HepG2 (cell line): ENCODE measurements around the gene CPXM2. TPM values are rescaled to one million over a fixed set of nuclear protein-coding genes. Genes with fewer than 3 reads are reported as not detected.
A peak's percentile ranks its signal among the peaks of the same experiment; 100 is the strongest.

ENCODE experiments used
- ATAC-seq: fragments of 200-7000 bp; cut with Tn5 transposase; 3 replicates; pipeline ENCODE4 v1.9.1; 2020; ENCODE audit warnings: mild to moderate bottlenecking, moderate library complexity
- BruUV-seq: library from RNA; stranded (reverse); fragments of 400-500 nt; replicated peaks from 2 replicates; lab custom pipeline; 2021; lab: Mats Ljungman, UMichigan
- CTCF ChIA-PET: fragments of 300-600 bp; formaldehyde crosslinking; extraction: SDS; loops from one replicate; lab custom pipeline; 2021; ENCODE audit warnings: low total read pairs, inconsistent platforms, low intra/inter-chr PET ratio; lab: Yijun Ruan, JAX
- POLR2A ChIA-PET: fragments of 350-600 bp; sonication (Branson Sonifier 250); formaldehyde crosslinking; loops from one replicate; lab custom pipeline; 2020; ENCODE audit warnings: antibody characterized with exemption, inconsistent platforms; lab: Yijun Ruan, JAX
- DNase-seq: peaks from one replicate; pipeline ENCODE4 v3.0.0-alpha.2; 2015; ENCODE audit warnings: low spot score
- FAIRE-seq: peaks from 3 replicates; lab custom pipeline; 2011; peaks lifted over from hg19 to GRCh38; lab: Jason Lieb, UNC
- H2AFZ ChIP-seq: one replicate; pipeline ENCODE4 v1.6.1; 2011; ENCODE audit warnings: low read length, inconsistent platforms
- H3K27ac ChIP-seq: fragments of 300-600 bp; 3 replicates; pipeline ENCODE4 v1.8.0; 2011; ENCODE audit warnings: mixed run types, mild to moderate bottlenecking, mixed read lengths, low read length, inconsistent platforms; ENCODE audit not compliant: insufficient read depth; ENCODE audit errors: extremely low read length
- H3K27me3 ChIP-seq, 2 experiments: fragments of 200-600 bp in 1 of 2; 2 replicates in 1 of 2; 3 replicates in 1 of 2; pipeline versions ENCODE4 v1.6.0 to v1.8.0; 2011; ENCODE audit warnings: low read length in 2 of 2, mild to moderate bottlenecking in 2 of 2, moderate library complexity in 2 of 2, inconsistent platforms in 1 of 2; ENCODE audit not compliant: insufficient read depth in 2 of 2, control insufficient read depth in 1 of 2
- H3K36me3 ChIP-seq, 2 experiments: fragments of 200-600 bp in 1 of 2; replicated peaks in 1 of 2; 2 replicates in 1 of 2; 3 replicates in 1 of 2; pipeline versions ENCODE4 v1.5.1 to v1.8.0; 2011; ENCODE audit warnings: low read length in 2 of 2, inconsistent platforms in 1 of 2; ENCODE audit not compliant: insufficient read depth in 2 of 2, control insufficient read depth in 1 of 2
- H3K4me1 ChIP-seq: 2 replicates; pipeline ENCODE4 v1.5.1; 2012; ENCODE audit warnings: low read length, inconsistent platforms; ENCODE audit not compliant: insufficient read depth
- H3K4me2 ChIP-seq: 2 replicates; pipeline ENCODE4 v1.6.0; 2011; ENCODE audit warnings: low read depth, low read length, inconsistent platforms
- H3K4me3 ChIP-seq, 3 experiments: fragments of 200-600 bp in 1 of 3; sonication (generic), shearing (Covaris generic) in 1 of 3; replicated peaks in 1 of 3; 2 replicates each; pipeline ENCODE4 v1.5.1; 2011 to 2016; ENCODE audit warnings: low read length in 3 of 3, inconsistent platforms in 2 of 3, low read depth in 2 of 3, mild to moderate bottlenecking in 2 of 3, control low read depth in 1 of 3, mixed read lengths in 1 of 3; ENCODE audit not compliant: insufficient read depth in 1 of 3
- H3K79me2 ChIP-seq: one replicate; pipeline ENCODE4 v1.6.1; 2011; ENCODE audit warnings: low read length, inconsistent platforms; ENCODE audit not compliant: insufficient read depth
- H3K9ac ChIP-seq: 2 replicates; pipeline ENCODE4 v1.6.0; 2011; ENCODE audit warnings: mild to moderate bottlenecking, low read depth, low read length, inconsistent platforms; ENCODE audit not compliant: insufficient read depth
- H3K9me3 ChIP-seq: 2 replicates; pipeline ENCODE4 v1.5.1; 2012; ENCODE audit warnings: mild to moderate bottlenecking, low read length
- H4K20me1 ChIP-seq: 2 replicates; pipeline ENCODE4 v1.6.0; 2011; ENCODE audit warnings: inconsistent platforms, mild to moderate bottlenecking, low read length, moderate library complexity; ENCODE audit not compliant: insufficient read depth
- ARID5B ChIP-seq: IDR thresholded peaks from 2 replicates; pipeline ENCODE4 v1.4.0; 2020; ENCODE audit warnings: mild to moderate bottlenecking, missing genetic modification reagents
- FOXP1 ChIP-seq, 2 experiments: fragments of 450-650 bp in 1 of 2; IDR thresholded peaks; 2 replicates each; pipeline ENCODE4 v1.6.1; 2017 to 2018; ENCODE audit warnings: antibody characterized with exemption in 1 of 2
- HNF1B ChIP-seq: sonication (generic); formaldehyde crosslinking; IDR thresholded peaks from 2 replicates; pipeline ENCODE4 v1.5.1; 2020; ENCODE audit warnings: mild to moderate bottlenecking, moderate library complexity, missing genetic modification reagents
- HOXA3 ChIP-seq: sonication (generic); formaldehyde crosslinking; IDR thresholded peaks from 2 replicates; pipeline ENCODE4 v1.5.0; 2020; ENCODE audit warnings: missing genetic modification reagents
- KAT2B ChIP-seq: fragments of 150-350 bp; IDR thresholded peaks from 2 replicates; pipeline ENCODE4 v1.6.1; 2014; ENCODE audit warnings: low read depth, low read length, borderline replicate concordance
- MEIS1 ChIP-seq: sonication (generic); formaldehyde crosslinking; IDR thresholded peaks from 2 replicates; pipeline ENCODE4 v1.9.0; 2021; ENCODE audit warnings: mild to moderate bottlenecking, missing genetic modification reagents, moderate library complexity, borderline replicate concordance
- WIZ ChIP-seq: sonication (generic); formaldehyde crosslinking; IDR thresholded peaks from 2 replicates; pipeline ENCODE4 v1.5.1; 2020; ENCODE audit warnings: mild to moderate bottlenecking, missing genetic modification reagents
- ZNF121 ChIP-seq: sonication (generic); formaldehyde crosslinking; IDR thresholded peaks from 2 replicates; pipeline ENCODE4 v1.5.0; 2020; ENCODE audit warnings: mild to moderate bottlenecking, missing genetic modification reagents
- ZNF337 ChIP-seq: sonication (generic); formaldehyde crosslinking; IDR thresholded peaks from 2 replicates; pipeline ENCODE4 v1.5.1; 2020; ENCODE audit warnings: missing genetic modification reagents, low read depth, mild to moderate bottlenecking, borderline replicate concordance
- ZNF576 ChIP-seq: sonication (generic); formaldehyde crosslinking; IDR thresholded peaks from 2 replicates; pipeline ENCODE4 v1.4.0; 2020; ENCODE audit warnings: mild to moderate bottlenecking, missing genetic modification reagents
- ZNF784 ChIP-seq: sonication (generic); formaldehyde crosslinking; IDR thresholded peaks from 2 replicates; pipeline ENCODE4 v1.5.1; 2020; ENCODE audit warnings: missing genetic modification reagents, mild to moderate bottlenecking, borderline replicate concordance
- WGBS: methylation state at CpG from one replicate; pipeline ENCODE4 v1.1.6; 2017; ENCODE audit warnings: low lambda C conversion rate; 5-methylcytosine and 5-hydroxymethylcytosine counted together
- in situ Hi-C: cut with HindIII; loops from 2 replicates; pipeline ENCODE4 v1.10.0; 2017; ENCODE audit warnings: low pct_unique_long_range_greater_than_20kb; ENCODE audit not compliant: extremely low pct_ligation_motif_present
- intact Hi-C: fragments of 100-400 bp; cut with micrococcal nuclease; formaldehyde crosslinking; loops from one replicate; pipeline ENCODE4 v1.10.0; 2022; ENCODE audit not compliant: unreplicated experiment
- polyA plus RNA-seq, 8 experiments: library from polyadenylated mRNA; depleted of rRNA in 3 of 8; stranded (reverse) in 7 of 8; unstranded in 1 of 8; fragments of >200 nt; fragmentation: Illumina TruSeq in 4 of 8; extraction: Trizol in 4 of 8; gene quantifications; 2 replicates each; pipeline versions ENCODE4 v1.2.1 to v1.2.3, GENCODE V29; 2011 to 2016; ENCODE audit warnings: low read depth in 4 of 8, missing spikeins in 1 of 8, mixed read lengths in 1 of 8; ENCODE audit not compliant: insufficient read depth in 1 of 8
- total RNA-seq, 5 experiments: library from RNA; depleted of rRNA; stranded (reverse); fragments of >200 nt; fragmentation: Illumina TruSeq; extraction: Trizol; gene quantifications; 2 replicates each; pipeline ENCODE4 v1.2.3, GENCODE V29; 2016; ENCODE audit warnings: low read depth in 1 of 5

CPXM2 gene
- total and polyA plus RNA-seq, 2 of the 13 experiments (the other 11 are each of a cell fraction or from before 2014, with no cell fraction given), result 0.03 TPM; not detected in 1

- H3K4me1 ChIP-seq, result no peaks in the 10 kb centered on the region
- 3% methylated on average over 2 of the region's 2 CpGs for WGBS
- H3K9ac ChIP-seq, result no peak overlapping the region
- ATAC-seq, result no peak
- no peak overlapping the region for H3K4me2 ChIP-seq
- ChIA-PET CTCF (no interaction called here), POLR2A (no interaction called here)
- in situ Hi-C loops, result no loop called here
- no peak overlapping the region for H2AFZ ChIP-seq
- no peak overlapping the region for H3K4me3 ChIP-seq
- BruUV-seq, result no TSS peak
- TF ChIP-seq HOXA3, result no peak
- TF ChIP-seq FOXP1 (IDR thresholded peaks at IDR 0.05), result peak; percentile 50; the same call in 1 of the 2 replicates
- no peak for TF ChIP-seq FOXP1 (CRISPR knock-in tag; IDR thresholded peaks at IDR 0.05)
- no peaks in the 10 kb centered on the region for H4K20me1 ChIP-seq
- intact Hi-C loops, result no loop called here
- FAIRE-seq, result no peak
- DNase-seq, result no peak
- H3K27ac ChIP-seq, result no peak overlapping the region
- H3K27me3 ChIP-seq, result no peaks in the 10 kb centered on the region
- no peaks in the 10 kb centered on the region for H3K9me3 ChIP-seq
- no peaks in the 10 kb centered on the region for H3K36me3 ChIP-seq
- no peaks in the 10 kb centered on the region for H3K79me2 ChIP-seq
Observed at GRCh38 chr10:123808286-123808685, 83.3 kb downstream of the CPXM2 start.

GRCh38 chr10:123807444-123808035, 84.1 kb downstream of the CPXM2 start:
- Histone ChIP-seq H3K4me3 (no peak overlapping the region), H3K36me3 (no peaks in the 10 kb centered on the region), H2AFZ (no peak overlapping the region), H3K9ac (no peak overlapping the region), H3K4me2 (no peak overlapping the region), H3K79me2 (no peaks in the 10 kb centered on the region), H3K27ac (no peak overlapping the region), H3K27me3 (no peaks in the 10 kb centered on the region), H3K4me1 (no peaks in the 10 kb centered on the region), H4K20me1 (no peaks in the 10 kb centered on the region), H3K9me3 (no peaks in the 10 kb centered on the region)
- ChIA-PET POLR2A (no interaction called here), CTCF (no interaction called here)
- in situ Hi-C loops (no loop called here), intact Hi-C loops (no loop called here)
- 10% methylated on average over 5 of the region's 5 CpGs for WGBS
- no peak for DNase-seq
- FAIRE-seq, result no peak
- BruUV-seq, result no TSS peak
- ATAC-seq, result no peak
- TF ChIP-seq ZNF121 (CRISPR knock-in tag) (no peak), ZNF576 (CRISPR knock-in tag) (no peak), ARID5B (CRISPR knock-in tag) (no peak), ZNF784 (no peak), HNF1B (CRISPR knock-in tag) (no peak), KAT2B (no peak), WIZ (CRISPR knock-in tag) (no peak), ZNF337 (CRISPR knock-in tag) (no peak), MEIS1 (CRISPR knock-in tag) (no peak)
